SK-N-SH treated with all-trans-retinoic acid at 6 μM for 48 hours (cell line): Measurements from ENCODE around the gene MYO16.

Source experiments
- ATAC-seq: fragments of 200-7000 bp; cut with Tn5 transposase; 3 replicates; pipeline ENCODE4 v1.9.1; 2020; ENCODE audit warnings: mild to moderate bottlenecking, moderate library complexity
- ARNTL ChIP-seq: fragments of 450-650 bp; formaldehyde crosslinking; IDR thresholded peaks from 2 replicates; pipeline ENCODE4 v1.5.0; 2020; ENCODE audit warnings: low read depth, mild to moderate bottlenecking, moderate library complexity, borderline replicate concordance
- BACH2 ChIP-seq: fragments of 250-450 bp; sonication (Bioruptor Pico); IDR thresholded peaks from 2 replicates; pipeline ENCODE4 v1.9.0; 2021; ENCODE audit warnings: mild to moderate bottlenecking, borderline replicate concordance
- CSDC2 ChIP-seq: fragments of 250-450 bp; sonication (Bioruptor Pico); IDR thresholded peaks from 2 replicates; pipeline ENCODE4 v1.5.0; 2020; ENCODE audit warnings: mild to moderate bottlenecking, moderate library complexity
- ESRRG ChIP-seq: fragments of 250-450 bp; sonication (Bioruptor Pico); IDR thresholded peaks from 2 replicates; pipeline ENCODE4 v1.6.1; 2021; ENCODE audit warnings: mild to moderate bottlenecking
- GLIS3 ChIP-seq: fragments of 250-450 bp; sonication (Bioruptor Pico); IDR thresholded peaks from 2 replicates; pipeline ENCODE4 v1.5.0; 2020; ENCODE audit warnings: mild to moderate bottlenecking, moderate library complexity
- ISL1 ChIP-seq: fragments of 250-450 bp; sonication (Bioruptor Pico); IDR thresholded peaks from 2 replicates; pipeline ENCODE4 v2.1.2; 2022; ENCODE audit warnings: mild to moderate bottlenecking, moderate library complexity
- OSR1 ChIP-seq: fragments of 250-450 bp; sonication (Bioruptor Pico); IDR thresholded peaks from 2 replicates; pipeline ENCODE4 v1.8.0; 2022; ENCODE audit warnings: moderate library complexity, mild to moderate bottlenecking, inconsistent platforms
- PPARA ChIP-seq: fragments of 250-450 bp; sonication (Bioruptor Pico); IDR thresholded peaks from 2 replicates; pipeline ENCODE4 v1.5.0; 2020; ENCODE audit warnings: mild to moderate bottlenecking, borderline replicate concordance
- RARB ChIP-seq: fragments of 250-450 bp; sonication (Bioruptor Pico); IDR thresholded peaks from 2 replicates; pipeline ENCODE4 v1.8.0; 2021; ENCODE audit warnings: mild to moderate bottlenecking, moderate library complexity
- SNAI2 ChIP-seq: fragments of 250-450 bp; sonication (Bioruptor Pico); IDR thresholded peaks from 2 replicates; pipeline ENCODE4 v1.5.0; 2020; ENCODE audit warnings: mild to moderate bottlenecking, moderate library complexity
- TOX ChIP-seq: fragments of 250-450 bp; sonication (Bioruptor Pico); IDR thresholded peaks from 2 replicates; pipeline ENCODE4 v1.8.0; 2021; ENCODE audit warnings: mild to moderate bottlenecking, moderate library complexity, borderline replicate concordance
- ZC3H10 ChIP-seq: fragments of 250-450 bp; sonication (Bioruptor Pico); IDR thresholded peaks from 2 replicates; pipeline ENCODE4 v1.5.1; 2021; ENCODE audit warnings: mild to moderate bottlenecking, moderate library complexity
- ZFP3 ChIP-seq: fragments of 250-450 bp; sonication (Bioruptor Pico); IDR thresholded peaks from 2 replicates; pipeline ENCODE4 v1.5.0; 2020; ENCODE audit warnings: mild to moderate bottlenecking, moderate library complexity
- ZFP30 ChIP-seq: fragments of 450-650 bp; formaldehyde crosslinking; IDR thresholded peaks from 2 replicates; pipeline ENCODE4 v1.5.0; 2022; ENCODE audit warnings: mild to moderate bottlenecking, moderate library complexity
- ZNF565 ChIP-seq: fragments of 450-650 bp; formaldehyde crosslinking; conservative IDR thresholded peaks from 2 replicates; pipeline ENCODE4 v1.5.0; 2020; ENCODE audit warnings: low read depth, mild to moderate bottlenecking, moderate library complexity
- ZNF70 ChIP-seq: fragments of 450-650 bp; formaldehyde crosslinking; IDR thresholded peaks from 2 replicates; pipeline ENCODE4 v1.5.0; 2020; ENCODE audit warnings: mild to moderate bottlenecking, moderate library complexity
- ZNF8 ChIP-seq: fragments of 450-650 bp; formaldehyde crosslinking; IDR thresholded peaks from 2 replicates; pipeline ENCODE4 v1.5.0; 2020; ENCODE audit warnings: mild to moderate bottlenecking, moderate library complexity
- TF ChIP-seq, protein P1 (sequence below): fragments of 250-450 bp; sonication (Bioruptor Pico); IDR thresholded peaks from 2 replicates; pipeline ENCODE4 v1.8.0; 2021; ENCODE audit warnings: low read depth, mild to moderate bottlenecking, moderate library complexity, borderline replicate concordance
- TF ChIP-seq, protein P2 (sequence below): fragments of 250-450 bp; sonication (Bioruptor Pico); IDR thresholded peaks from 2 replicates; pipeline ENCODE4 v1.5.1; 2021; ENCODE audit warnings: mild to moderate bottlenecking, moderate library complexity
- TF ChIP-seq, protein P3 (sequence below): fragments of 250-450 bp; sonication (Bioruptor Pico); IDR thresholded peaks from 2 replicates; pipeline ENCODE4 v1.8.0; 2020; ENCODE audit warnings: mild to moderate bottlenecking, moderate library complexity, borderline replicate concordance
- TF ChIP-seq, protein P4 (sequence below): fragments of 250-450 bp; sonication (Bioruptor Pico); IDR thresholded peaks from 2 replicates; pipeline ENCODE4 v1.5.1; 2020; ENCODE audit warnings: low read depth, mild to moderate bottlenecking, moderate library complexity
- TF ChIP-seq, protein P5 (sequence below): fragments of 250-450 bp; sonication (Bioruptor Pico); IDR thresholded peaks from 2 replicates; pipeline ENCODE4 v1.5.0; 2020; ENCODE audit warnings: mild to moderate bottlenecking, moderate library complexity

Gene MYO16

DNA sequence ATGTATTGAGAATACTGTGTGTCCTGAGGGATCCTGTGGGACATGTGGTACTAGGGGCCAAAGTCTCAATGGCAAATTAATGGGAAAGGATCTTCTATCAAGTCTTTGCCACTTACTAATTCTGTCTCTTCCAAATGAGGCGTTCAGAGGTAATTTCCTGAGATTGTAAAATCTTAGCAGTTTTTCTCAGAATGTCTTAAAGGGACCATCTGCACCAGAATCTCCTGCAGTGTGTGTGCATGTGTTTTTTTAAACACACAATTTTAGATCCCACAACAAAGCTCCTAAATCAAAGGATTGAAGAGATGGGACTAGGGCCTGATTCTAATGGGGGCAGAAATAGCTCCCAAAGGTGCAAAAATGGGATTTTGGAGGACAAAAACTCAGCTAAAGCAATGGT lies 78.2 kb downstream of the MYO16 start (continued):
- TF ChIP-seq ZNF70 (CRISPR knock-in tag) (no peak), OSR1 (CRISPR knock-in tag) (no peak), SNAI2 (CRISPR knock-in tag) (no peak), ESRRG (CRISPR knock-in tag) (no peak), GLIS3 (CRISPR knock-in tag) (no peak), RARB (no peak), ZNF8 (CRISPR knock-in tag) (no peak), BACH2 (CRISPR knock-in tag) (no peak), TOX (no peak)
- TF ChIP-seq, protein P1, sequence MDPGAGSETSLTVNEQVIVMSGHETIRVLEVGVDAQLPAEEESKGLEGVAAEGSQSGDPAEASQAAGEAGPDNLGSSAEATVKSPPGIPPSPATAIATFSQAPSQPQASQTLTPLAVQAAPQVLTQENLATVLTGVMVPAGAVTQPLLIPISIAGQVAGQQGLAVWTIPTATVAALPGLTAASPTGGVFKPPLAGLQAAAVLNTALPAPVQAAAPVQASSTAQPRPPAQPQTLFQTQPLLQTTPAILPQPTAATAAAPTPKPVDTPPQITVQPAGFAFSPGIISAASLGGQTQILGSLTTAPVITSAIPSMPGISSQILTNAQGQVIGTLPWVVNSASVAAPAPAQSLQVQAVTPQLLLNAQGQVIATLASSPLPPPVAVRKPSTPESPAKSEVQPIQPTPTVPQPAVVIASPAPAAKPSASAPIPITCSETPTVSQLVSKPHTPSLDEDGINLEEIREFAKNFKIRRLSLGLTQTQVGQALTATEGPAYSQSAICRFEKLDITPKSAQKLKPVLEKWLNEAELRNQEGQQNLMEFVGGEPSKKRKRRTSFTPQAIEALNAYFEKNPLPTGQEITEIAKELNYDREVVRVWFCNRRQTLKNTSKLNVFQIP, result no peak
- TF ChIP-seq, all 23 proteins: peak for 0

DNA sequence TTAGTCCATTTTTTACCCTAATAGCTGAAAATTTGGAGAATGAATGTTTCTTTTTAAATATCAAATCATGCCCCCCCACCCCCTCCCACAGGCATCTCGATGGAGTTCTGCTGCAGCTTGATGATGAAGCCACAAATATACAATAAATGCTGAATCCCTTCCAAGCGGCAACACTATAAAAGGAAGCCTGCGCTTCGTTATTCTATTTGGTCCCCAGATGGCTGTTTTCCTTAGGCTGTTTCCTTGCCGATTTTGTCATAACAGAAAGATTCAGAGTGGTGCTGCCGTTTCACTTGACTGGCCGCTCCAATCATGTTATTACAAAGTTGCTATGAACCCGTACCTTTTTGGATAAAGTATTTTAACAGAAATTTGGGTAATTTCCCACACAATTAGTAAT lies 79.5 kb downstream of the MYO16 start:
- TF ChIP-seq, protein P2, sequence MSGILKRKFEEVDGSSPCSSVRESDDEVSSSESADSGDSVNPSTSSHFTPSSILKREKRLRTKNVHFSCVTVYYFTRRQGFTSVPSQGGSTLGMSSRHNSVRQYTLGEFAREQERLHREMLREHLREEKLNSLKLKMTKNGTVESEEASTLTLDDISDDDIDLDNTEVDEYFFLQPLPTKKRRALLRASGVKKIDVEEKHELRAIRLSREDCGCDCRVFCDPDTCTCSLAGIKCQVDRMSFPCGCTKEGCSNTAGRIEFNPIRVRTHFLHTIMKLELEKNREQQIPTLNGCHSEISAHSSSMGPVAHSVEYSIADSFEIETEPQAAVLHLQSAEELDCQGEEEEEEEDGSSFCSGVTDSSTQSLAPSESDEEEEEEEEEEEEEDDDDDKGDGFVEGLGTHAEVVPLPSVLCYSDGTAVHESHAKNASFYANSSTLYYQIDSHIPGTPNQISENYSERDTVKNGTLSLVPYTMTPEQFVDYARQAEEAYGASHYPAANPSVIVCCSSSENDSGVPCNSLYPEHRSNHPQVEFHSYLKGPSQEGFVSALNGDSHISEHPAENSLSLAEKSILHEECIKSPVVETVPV (CRISPR knock-in tag), result no peak
- TF ChIP-seq CSDC2 (CRISPR knock-in tag), result no peak
- TF ChIP-seq ESRRG (CRISPR knock-in tag), result no peak
- TF ChIP-seq ARNTL (CRISPR knock-in tag), result no peak
- TF ChIP-seq, protein P1, result no peak
- TF ChIP-seq PPARA, result no peak
- TF ChIP-seq ZC3H10, result no peak
- ATAC-seq, result no peak

DNA sequence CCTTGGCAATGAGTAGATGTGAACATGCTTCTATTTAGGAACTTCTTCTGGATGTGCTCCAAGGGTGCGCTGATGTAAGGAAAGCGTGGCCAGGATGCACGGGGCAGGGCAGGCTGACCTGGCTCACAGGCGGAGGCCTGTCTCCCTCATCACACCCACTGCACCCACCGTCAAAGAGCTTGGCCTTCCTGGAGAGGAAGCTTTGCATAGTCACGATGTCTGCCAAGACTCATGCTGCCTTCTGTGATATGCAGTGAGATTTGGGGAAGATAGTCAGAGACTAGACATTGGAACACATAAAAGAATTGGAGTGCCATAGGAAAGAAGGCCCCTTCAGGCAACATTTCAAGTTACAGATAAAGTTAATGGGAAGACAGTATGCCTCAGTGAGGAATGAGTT lies 82.0 kb downstream of the MYO16 start:
- ATAC-seq, result no peak
- TF ChIP-seq, protein P3, sequence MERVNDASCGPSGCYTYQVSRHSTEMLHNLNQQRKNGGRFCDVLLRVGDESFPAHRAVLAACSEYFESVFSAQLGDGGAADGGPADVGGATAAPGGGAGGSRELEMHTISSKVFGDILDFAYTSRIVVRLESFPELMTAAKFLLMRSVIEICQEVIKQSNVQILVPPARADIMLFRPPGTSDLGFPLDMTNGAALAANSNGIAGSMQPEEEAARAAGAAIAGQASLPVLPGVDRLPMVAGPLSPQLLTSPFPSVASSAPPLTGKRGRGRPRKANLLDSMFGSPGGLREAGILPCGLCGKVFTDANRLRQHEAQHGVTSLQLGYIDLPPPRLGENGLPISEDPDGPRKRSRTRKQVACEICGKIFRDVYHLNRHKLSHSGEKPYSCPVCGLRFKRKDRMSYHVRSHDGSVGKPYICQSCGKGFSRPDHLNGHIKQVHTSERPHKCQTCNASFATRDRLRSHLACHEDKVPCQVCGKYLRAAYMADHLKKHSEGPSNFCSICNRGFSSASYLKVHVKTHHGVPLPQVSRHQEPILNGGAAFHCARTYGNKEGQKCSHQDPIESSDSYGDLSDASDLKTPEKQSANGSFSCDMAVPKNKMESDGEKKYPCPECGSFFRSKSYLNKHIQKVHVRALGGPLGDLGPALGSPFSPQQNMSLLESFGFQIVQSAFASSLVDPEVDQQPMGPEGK (CRISPR knock-in tag), result no peak
- TF ChIP-seq ZNF8 (CRISPR knock-in tag) (no peak), PPARA (no peak), BACH2 (CRISPR knock-in tag) (no peak), ZC3H10 (no peak), ZFP30 (CRISPR knock-in tag) (no peak), ESRRG (CRISPR knock-in tag) (no peak), CSDC2 (CRISPR knock-in tag) (no peak), ZNF565 (CRISPR knock-in tag) (no peak), TOX (no peak), ISL1 (CRISPR knock-in tag) (no peak), GLIS3 (CRISPR knock-in tag) (no peak), RARB (no peak), ARNTL (CRISPR knock-in tag) (no peak), OSR1 (CRISPR knock-in tag) (no peak), ZFP3 (CRISPR knock-in tag) (no peak)
- TF ChIP-seq, protein P4, sequence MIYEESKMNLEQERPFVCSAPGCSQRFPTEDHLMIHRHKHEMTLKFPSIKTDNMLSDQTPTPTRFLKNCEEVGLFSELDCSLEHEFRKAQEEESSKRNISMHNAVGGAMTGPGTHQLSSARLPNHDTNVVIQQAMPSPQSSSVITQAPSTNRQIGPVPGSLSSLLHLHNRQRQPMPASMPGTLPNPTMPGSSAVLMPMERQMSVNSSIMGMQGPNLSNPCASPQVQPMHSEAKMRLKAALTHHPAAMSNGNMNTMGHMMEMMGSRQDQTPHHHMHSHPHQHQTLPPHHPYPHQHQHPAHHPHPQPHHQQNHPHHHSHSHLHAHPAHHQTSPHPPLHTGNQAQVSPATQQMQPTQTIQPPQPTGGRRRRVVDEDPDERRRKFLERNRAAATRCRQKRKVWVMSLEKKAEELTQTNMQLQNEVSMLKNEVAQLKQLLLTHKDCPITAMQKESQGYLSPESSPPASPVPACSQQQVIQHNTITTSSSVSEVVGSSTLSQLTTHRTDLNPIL (CRISPR knock-in tag), result no peak
- TF ChIP-seq, protein P5, sequence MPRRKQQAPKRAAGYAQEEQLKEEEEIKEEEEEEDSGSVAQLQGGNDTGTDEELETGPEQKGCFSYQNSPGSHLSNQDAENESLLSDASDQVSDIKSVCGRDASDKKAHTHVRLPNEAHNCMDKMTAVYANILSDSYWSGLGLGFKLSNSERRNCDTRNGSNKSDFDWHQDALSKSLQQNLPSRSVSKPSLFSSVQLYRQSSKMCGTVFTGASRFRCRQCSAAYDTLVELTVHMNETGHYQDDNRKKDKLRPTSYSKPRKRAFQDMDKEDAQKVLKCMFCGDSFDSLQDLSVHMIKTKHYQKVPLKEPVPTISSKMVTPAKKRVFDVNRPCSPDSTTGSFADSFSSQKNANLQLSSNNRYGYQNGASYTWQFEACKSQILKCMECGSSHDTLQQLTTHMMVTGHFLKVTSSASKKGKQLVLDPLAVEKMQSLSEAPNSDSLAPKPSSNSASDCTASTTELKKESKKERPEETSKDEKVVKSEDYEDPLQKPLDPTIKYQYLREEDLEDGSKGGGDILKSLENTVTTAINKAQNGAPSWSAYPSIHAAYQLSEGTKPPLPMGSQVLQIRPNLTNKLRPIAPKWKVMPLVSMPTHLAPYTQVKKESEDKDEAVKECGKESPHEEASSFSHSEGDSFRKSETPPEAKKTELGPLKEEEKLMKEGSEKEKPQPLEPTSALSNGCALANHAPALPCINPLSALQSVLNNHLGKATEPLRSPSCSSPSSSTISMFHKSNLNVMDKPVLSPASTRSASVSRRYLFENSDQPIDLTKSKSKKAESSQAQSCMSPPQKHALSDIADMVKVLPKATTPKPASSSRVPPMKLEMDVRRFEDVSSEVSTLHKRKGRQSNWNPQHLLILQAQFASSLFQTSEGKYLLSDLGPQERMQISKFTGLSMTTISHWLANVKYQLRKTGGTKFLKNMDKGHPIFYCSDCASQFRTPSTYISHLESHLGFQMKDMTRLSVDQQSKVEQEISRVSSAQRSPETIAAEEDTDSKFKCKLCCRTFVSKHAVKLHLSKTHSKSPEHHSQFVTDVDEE (CRISPR knock-in tag), result no peak
